Ovary (tissue), 3 donors: ENCODE results near the gene LMAN2.

Experiments
- POLR2A ChIP-seq: fragments of 450-650 bp; IDR thresholded peaks from one replicate; pipeline ENCODE4 v1.6.1; 2017; ENCODE audit warnings: antibody characterized with exemption, mild to moderate bottlenecking, moderate library complexity
- TF ChIP-seq, protein P1 (sequence below), 3 donors: fragments of 450-650 bp in 2 of 3; fragments of 200-600 bp in 1 of 3; IDR thresholded peaks; one replicate each; pipeline versions ENCODE4 v1.5.1 to v1.8.0; 2016 to 2022; ENCODE audit warnings: antibody characterized with exemption in 3 of 3, mild to moderate bottlenecking in 1 of 3
- donor health status: DM: no; HTN: no; CAD: no.

DNA sequence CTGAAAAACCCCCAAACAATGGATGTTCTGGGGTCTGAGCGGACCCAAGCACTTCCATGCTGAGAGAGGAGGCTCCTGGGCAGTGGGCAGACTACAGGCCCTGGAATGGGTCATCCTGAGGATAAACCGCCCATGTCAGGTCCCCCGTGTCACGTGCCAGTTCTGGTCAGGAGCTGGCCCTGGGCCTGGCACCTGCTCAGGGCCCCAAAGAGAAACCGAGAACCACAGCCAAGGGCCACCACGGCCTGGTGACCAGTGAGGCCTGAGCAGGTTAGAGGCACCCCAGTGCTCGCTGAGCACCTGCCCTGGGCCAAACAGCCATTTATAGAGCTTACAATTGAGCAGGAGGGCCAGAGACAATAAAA is 15.8 kb downstream of the LMAN2 start:
- TF ChIP-seq, protein P1, sequence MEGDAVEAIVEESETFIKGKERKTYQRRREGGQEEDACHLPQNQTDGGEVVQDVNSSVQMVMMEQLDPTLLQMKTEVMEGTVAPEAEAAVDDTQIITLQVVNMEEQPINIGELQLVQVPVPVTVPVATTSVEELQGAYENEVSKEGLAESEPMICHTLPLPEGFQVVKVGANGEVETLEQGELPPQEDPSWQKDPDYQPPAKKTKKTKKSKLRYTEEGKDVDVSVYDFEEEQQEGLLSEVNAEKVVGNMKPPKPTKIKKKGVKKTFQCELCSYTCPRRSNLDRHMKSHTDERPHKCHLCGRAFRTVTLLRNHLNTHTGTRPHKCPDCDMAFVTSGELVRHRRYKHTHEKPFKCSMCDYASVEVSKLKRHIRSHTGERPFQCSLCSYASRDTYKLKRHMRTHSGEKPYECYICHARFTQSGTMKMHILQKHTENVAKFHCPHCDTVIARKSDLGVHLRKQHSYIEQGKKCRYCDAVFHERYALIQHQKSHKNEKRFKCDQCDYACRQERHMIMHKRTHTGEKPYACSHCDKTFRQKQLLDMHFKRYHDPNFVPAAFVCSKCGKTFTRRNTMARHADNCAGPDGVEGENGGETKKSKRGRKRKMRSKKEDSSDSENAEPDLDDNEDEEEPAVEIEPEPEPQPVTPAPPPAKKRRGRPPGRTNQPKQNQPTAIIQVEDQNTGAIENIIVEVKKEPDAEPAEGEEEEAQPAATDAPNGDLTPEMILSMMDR (IDR thresholded peaks at IDR 0.05), result no peak
- TF ChIP-seq POLR2A, result no peak
